BJ (cell line): Measurements from ENCODE around the gene SPEM1. TPM values are rescaled to one million over a fixed set of nuclear protein-coding genes. Genes with fewer than 3 reads are reported as not detected.

Source experiments
- CTCF ChIA-PET: fragments of 350-600 bp; formaldehyde crosslinking; extraction: SDS; loops from one replicate; lab custom pipeline; 2021; ENCODE audit warnings: antibody characterized with exemption, inconsistent platforms; lab: Yijun Ruan, JAX
- POLR2A ChIA-PET: fragments of 300-600 bp; sonication (Branson Sonifier 250); formaldehyde crosslinking; extraction: SDS; loops from one replicate; lab custom pipeline; 2021; ENCODE audit warnings: antibody characterized with exemption; lab: Charles Lee
- DNase-seq: peaks from one replicate; pipeline ENCODE4 v3.0.0-alpha.2; 2011; ENCODE audit warnings: low read depth
- H3K27me3 ChIP-seq: 2 replicates; pipeline ENCODE4 v1.6.0; 2011; ENCODE audit warnings: low read length; ENCODE audit not compliant: control insufficient read depth, insufficient read depth
- H3K36me3 ChIP-seq: 2 replicates; pipeline ENCODE4 v1.5.1; 2011; ENCODE audit warnings: low read length; ENCODE audit not compliant: control insufficient read depth, insufficient read depth
- H3K4me3 ChIP-seq: 2 replicates; pipeline ENCODE4 v1.5.1; 2011; ENCODE audit warnings: low read depth, mild to moderate bottlenecking, control low read depth, low read length
- polyA plus RNA-seq: library from polyadenylated mRNA; depleted of rRNA; stranded (reverse); fragments of >200 nt; gene quantifications from 2 replicates; pipeline ENCODE4 v1.2.3, GENCODE V29; 2011
- TF ChIP-seq, protein P1 (sequence below): IDR thresholded peaks from 2 replicates; pipeline ENCODE4 v1.5.1; 2011; ENCODE audit warnings: low read depth, mild to moderate bottlenecking, control low read depth, inconsistent platforms, low read length, moderate library complexity; ENCODE audit not compliant: insufficient read depth

The SPEM1 gene
- polyA plus RNA-seq, 1 experiment = not detected

DNA sequence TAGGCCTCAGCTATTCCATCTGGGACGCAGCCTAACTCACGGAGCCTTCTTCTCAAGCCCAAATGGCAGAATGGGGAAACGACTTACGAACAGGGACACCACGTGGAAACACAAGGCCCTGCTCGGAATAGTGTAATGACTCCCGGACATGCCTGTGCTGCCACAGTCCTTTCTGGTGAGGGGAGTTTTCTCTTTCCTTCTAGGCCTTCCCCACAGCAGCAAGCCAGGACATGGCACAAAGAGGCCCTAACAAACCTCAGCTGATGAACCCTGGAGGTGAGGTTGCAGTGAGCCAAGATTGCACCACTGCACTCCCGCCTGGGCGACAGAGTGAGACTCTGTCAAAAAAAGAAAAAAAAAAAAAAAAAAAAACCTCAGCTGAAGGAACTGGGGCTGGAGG lies 44.0 kb downstream of the SPEM1 start:
- H3K36me3 ChIP-seq = peaks cover 43% of the 10 kb centered on the region
- TF ChIP-seq, protein P1, sequence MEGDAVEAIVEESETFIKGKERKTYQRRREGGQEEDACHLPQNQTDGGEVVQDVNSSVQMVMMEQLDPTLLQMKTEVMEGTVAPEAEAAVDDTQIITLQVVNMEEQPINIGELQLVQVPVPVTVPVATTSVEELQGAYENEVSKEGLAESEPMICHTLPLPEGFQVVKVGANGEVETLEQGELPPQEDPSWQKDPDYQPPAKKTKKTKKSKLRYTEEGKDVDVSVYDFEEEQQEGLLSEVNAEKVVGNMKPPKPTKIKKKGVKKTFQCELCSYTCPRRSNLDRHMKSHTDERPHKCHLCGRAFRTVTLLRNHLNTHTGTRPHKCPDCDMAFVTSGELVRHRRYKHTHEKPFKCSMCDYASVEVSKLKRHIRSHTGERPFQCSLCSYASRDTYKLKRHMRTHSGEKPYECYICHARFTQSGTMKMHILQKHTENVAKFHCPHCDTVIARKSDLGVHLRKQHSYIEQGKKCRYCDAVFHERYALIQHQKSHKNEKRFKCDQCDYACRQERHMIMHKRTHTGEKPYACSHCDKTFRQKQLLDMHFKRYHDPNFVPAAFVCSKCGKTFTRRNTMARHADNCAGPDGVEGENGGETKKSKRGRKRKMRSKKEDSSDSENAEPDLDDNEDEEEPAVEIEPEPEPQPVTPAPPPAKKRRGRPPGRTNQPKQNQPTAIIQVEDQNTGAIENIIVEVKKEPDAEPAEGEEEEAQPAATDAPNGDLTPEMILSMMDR = no peak
- ChIA-PET POLR2A (no interaction called here), CTCF (interaction anchor here (0.6 to 0.9 kb wide), 2 partner anchors 23 to 245 kb away, joined by 3 read pairs; no protein-coding TSS in a partner anchor)
- no peaks in the 10 kb centered on the region for H3K27me3 ChIP-seq
- no peak for DNase-seq
- no peak overlapping the region for H3K4me3 ChIP-seq

DNA sequence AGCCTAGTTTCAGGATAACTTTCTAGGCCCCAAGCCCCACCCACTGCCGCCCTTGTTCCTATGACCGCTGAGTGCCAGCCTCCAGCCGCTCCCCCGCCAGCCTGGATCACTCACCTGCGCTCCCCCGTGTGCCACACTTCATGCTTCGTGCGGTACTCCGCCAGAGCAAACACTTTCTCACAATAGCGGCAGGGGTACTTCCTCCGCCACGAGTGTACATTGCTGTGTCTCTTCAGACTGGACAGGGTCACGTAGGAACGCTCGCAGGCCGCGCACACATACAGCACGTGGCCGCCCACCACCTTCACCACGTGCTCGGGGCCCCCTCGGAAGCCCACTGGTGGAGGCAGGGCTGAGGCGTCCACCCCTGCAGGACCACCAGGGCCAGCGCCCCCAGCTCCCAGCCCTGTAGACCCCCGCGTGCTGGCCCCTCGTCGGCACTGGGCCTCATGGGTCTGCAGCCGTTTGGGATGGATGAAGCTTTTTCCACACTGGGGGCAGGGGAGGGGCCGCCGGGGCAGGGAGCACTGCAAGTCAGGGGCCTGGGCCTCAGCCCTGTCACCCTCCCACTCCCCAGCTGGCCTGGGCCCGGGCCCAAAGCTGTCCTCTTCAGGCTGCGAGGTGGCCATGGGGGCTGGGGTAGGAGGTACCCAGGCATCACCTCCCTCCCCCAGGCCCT lies 45.6 kb downstream of the SPEM1 start:
- TF ChIP-seq, protein P1 = no peak
- no peak for DNase-seq
- Histone ChIP-seq H3K27me3 (no peaks in the 10 kb centered on the region), H3K4me3 (no peak overlapping the region), H3K36me3 (peaks cover 43% of the 10 kb centered on the region)
- CTCF ChIA-PET = interaction anchor here (0.6 to 1.4 kb wide), 6 partner anchors 14 to 281 kb away, joined by 3 to 4 read pairs (median 3); partner anchors contain the start of gene ZBTB4
- POLR2A ChIA-PET = no interaction called here

DNA sequence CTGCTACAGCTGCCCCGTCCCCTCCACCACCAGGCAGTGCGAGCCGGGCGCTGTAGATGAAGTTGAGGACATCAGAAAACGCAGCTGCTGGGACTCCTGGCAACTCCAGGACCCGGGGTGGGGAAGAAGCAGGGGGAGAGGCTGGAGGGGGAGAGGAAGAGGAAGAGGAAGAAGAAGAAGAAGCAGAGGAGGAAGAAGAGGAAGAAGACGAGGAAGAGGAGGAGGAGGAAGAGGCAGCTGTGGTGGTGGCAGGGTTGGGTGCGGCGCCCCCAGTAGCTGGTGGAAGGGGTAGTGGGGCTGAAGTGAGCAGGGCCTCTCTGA lies 46.2 kb downstream of the SPEM1 start:
- ChIA-PET POLR2A (no interaction called here), CTCF (interaction anchor here (0.6 to 1.4 kb wide), 5 partner anchors 34 to 282 kb away, joined by 3 to 4 read pairs (median 3); no protein-coding TSS in a partner anchor)
- Histone ChIP-seq H3K36me3 (peaks cover 42% of the 10 kb centered on the region), H3K27me3 (no peaks in the 10 kb centered on the region), H3K4me3 (no peak overlapping the region)
- TF ChIP-seq, protein P1 = no peak
- no peak for DNase-seq

DNA sequence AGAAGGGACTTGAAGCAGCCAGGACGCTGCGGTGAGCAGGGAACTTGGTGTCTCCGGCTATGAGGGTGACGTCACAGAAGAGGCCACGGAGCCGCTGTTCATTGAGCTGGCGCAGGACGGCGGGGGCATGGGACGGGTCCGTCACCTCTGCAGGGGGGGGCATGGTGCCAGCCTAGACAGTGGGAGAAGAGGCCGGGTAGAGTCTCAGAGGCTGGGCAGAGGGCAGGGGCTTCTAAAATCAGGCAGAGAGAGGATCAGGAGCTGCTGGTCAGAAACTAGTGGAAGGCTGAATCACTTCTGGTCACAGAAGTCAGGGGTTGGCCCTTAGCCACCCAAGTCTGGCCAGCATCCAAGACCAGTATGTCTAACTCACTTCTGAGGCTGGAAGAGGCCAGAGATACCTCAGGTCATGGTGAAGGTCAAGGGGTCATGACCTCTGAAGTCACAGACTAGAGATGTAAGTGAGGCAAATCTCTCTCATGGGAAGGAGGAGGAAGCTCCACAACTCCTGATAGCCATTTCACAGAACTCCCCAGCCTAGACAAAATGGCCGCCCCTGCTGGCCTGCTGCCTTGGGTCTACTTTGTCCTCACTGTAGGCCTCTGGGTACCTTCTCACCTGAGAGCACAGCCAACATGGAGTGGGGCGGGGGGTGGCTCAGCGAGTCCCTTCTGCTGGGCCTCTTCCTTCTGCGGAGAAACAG lies 46.7 kb downstream of the SPEM1 start:
- CTCF ChIA-PET = interaction anchor here (0.6 to 1.4 kb wide), 4 partner anchors 19 to 282 kb away, joined by 3 to 4 read pairs (median 3); no protein-coding TSS in a partner anchor
- Histone ChIP-seq H3K27me3 (no peaks in the 10 kb centered on the region), H3K36me3 (peaks cover 37% of the 10 kb centered on the region), H3K4me3 (no peak overlapping the region)
- DNase-seq = no peak
- TF ChIP-seq, protein P1 = no peak
- POLR2A ChIA-PET = interaction anchor here (0.6 kb wide), 1 partner anchor 16 kb away, joined by 3 read pairs; no protein-coding TSS in a partner anchor

DNA sequence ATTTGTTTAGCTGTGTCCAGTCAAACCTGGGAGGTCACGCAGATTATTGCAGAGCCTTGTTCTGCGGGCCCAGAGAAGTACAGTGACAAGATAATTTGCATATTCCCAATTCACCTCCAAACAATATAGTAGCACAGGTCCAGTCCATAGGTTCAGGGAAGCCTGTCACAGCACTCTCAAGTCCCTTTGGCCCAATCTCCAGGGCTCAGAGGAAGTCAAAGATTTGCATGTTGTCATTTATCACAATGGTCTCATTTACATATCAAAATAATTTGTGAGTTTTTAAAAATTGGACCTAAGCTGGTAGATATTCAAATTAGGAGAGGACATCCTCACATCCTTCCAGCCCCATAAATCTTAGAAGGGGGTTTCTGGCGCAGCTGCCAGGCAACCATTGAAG lies 47.4 kb downstream of the SPEM1 start:
- H3K4me3 ChIP-seq = no peak overlapping the region
- TF ChIP-seq, protein P1 = no peak
- ChIA-PET CTCF (interaction anchor here (1.2 to 1.4 kb wide), 3 partner anchors 20 to 109 kb away, joined by 3 to 4 read pairs (median 3); no protein-coding TSS in a partner anchor), POLR2A (no interaction called here)
- H3K27me3 ChIP-seq = no peaks in the 10 kb centered on the region
- H3K36me3 ChIP-seq = peaks cover 31% of the 10 kb centered on the region
- DNase-seq = no peak
